Stimulated activated CD8-positive, alpha-beta memory T cell treated with anti-CD3 and anti-CD28 coated beads, Interleukin-2, amount 100 ng/mL, for 1 hour (primary cell): ENCODE measurements around the gene ABCA9.
"Not testable (repeated sequence)": the region's sequence is repeated elsewhere in the genome, so short reads cannot be mapped to it uniquely, and the experiment has no call there.

Source experiments
- DNase-seq, 2 donors: peaks; one replicate each; pipeline ENCODE4 v3.0.0-alpha.2; 2020; ENCODE audit warnings: low read depth in 2 of 2

Gene ABCA9

GRCh38 chr17:69060822-69061221 lies at the start of gene ABCA9:
ABCA9 (minus strand) TSS chr17:69060927; CDS start chr17:69051126, 9,801 bp downstream.
- no peak for DNase-seq

DNA sequence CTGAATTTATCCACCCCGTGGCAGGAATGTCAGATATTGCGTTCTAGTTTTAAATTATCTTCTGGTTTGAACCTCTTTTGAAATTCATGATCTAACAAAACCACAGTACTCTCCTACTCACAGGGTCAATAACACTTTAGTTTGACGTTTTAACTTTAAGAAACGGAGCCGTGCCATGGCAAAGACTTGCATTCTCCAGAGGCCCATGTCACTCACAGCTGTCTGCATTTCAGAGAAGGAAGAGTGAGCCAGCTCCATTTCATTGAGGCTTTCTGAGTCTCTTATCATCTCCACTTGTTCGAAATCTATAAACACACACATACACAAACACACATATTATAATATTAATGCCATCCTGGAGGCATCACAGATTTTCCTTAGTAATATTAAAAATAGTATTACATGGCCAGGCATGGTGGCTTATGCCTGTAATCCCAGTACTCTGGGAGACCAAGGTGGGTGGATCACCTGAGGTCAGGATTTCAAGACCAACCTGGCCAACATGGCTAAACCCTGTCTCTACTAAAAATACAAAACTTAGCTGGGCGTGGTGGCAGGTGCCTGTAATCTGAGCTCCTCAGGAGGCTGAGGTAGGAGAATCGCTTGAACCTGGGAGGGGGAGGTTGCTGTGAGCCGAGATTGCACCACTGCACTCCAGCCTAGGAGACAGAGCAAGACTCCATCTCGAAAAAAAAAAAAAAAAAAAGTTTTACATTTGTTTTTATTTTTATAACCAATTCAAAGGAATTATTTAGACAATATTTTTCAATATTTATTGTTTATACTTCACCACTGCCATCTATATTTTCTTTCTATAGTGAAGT lies 45.4 kb upstream of the ABCA9 start:
- DNase-seq, result no peak

DNA sequence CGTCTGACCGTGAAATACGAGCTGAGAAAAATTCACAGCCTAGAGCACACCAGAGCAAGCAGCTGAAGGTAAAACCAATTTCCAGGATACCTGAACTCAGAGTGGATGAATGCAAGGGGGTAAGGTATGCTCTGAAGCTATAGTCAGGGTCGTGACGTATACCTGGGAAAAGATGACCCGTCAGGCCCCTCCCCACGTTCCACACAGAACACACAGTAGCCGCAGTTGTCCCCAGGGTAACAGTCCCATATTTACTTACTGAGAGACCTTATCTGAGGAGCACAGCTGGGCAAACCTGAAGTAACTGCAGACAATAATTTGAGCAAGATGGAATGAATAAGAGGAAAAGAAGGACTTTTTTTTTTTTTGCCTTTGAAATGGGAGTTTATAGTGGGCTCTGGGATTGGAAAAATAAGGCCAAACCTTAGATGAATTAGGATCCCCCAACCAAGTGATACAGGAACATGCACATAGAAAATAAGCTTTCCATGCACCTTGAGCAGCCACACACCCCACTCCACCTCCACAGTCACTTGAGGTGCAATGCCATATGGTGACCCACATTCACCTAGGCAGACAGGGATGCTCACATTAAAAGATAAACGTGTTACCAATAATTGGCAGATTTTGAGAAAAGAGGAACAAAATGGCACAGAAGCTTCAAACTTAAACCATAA lies 43.0 kb upstream of the ABCA9 start:
- DNase-seq, result no peak

- DNase-seq, result no peak
Measured at GRCh38 chr17:69098625-69099024, 37.9 kb upstream of the ABCA9 start.

DNA sequence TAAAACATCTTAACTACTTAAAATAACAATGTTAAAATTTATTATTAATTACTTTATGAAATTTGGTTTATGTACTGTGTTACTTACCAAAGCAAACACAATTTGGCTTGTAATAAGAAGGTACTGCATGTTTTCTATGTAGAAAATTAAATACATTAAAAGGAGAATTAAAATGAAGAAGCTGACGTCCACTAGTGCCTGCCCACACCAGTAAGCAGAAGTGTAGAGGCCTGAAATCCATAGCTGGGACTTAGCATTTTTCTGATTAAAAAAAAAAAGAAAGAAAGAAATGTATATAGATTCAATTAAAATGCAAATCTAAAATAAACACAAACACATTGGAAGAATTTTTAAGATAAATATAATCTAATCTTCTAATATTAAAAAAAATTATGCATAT lies 35.8 kb upstream of the ABCA9 start:
- no peak for DNase-seq

GRCh38 chr17:69093995-69094394 lies 33.3 kb upstream of the ABCA9 start:
- no peak for DNase-seq

GRCh38 chr17:69093279-69093789 lies 32.6 kb upstream of the ABCA9 start:
- DNase-seq, result no peak

- DNase-seq, result no peak
Measured at GRCh38 chr17:69090365-69090764, 29.6 kb upstream of the ABCA9 start.

GRCh38 chr17:69088643-69089200 lies 28.0 kb upstream of the ABCA9 start:
- no peak for DNase-seq

GRCh38 chr17:69086641-69087040 lies 25.9 kb upstream of the ABCA9 start:
- no peak for DNase-seq

DNA sequence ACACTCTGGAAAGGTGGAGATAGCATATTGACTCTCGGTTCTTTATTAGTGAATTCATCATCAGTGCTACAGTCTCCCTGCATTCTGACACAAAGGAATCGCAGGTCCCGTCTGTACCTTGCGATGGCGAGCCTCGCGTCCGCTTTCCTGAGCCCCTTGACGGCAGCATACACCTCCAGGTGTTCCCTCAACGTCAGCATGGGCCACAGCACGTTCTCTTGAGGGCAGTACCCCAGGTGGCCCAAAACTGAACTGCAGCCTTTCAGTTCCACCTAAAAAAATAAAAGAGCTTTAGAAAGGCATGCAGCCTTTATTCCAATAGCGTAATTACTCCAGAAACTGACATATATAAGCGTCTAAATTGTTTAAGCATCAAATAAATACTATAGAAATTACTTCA lies 24.2 kb upstream of the ABCA9 start:
- DNase-seq, result no peak

DNA sequence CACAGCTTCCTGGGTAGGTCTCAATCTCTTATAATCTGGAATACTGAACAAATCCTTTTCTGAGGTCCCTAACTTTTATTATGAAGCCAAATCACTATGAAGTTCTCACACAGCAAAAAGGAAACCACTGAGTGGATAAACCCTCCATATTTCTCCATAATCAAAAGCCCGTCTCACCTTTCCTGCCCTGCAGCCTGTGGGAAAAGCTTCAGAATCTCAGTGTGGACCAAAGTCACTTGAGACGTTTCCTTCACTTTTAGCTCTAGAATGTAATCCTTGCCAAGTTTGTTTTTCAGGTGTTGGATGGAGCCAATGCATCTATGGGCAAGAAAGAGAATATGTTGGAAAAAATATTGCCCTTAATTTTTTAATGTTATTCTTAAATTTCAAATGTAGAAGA lies 22.0 kb upstream of the ABCA9 start:
- no peak for DNase-seq

GRCh38 chr17:69078864-69079263 lies 18.1 kb upstream of the ABCA9 start:
- no peak for DNase-seq

DNA sequence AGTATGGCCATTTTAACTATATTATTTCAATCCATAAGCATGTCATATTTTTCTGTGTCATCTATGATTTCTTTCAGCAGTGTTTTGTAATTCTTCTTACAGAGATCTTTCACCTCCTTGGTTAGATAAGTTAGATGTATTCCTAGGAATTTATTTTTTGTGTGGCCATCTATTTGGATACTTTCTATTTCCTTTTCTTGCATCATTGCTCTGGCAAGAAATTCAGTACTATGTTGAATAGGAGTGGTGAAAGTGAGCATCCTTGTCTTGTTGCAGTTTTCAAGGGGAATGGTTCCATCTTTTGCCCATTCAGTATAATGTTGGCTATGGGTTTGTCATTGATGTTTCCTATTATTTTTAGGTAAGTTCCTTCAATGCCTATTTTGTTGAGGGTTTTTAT lies 15.1 kb upstream of the ABCA9 start:
- no peak for DNase-seq

DNA sequence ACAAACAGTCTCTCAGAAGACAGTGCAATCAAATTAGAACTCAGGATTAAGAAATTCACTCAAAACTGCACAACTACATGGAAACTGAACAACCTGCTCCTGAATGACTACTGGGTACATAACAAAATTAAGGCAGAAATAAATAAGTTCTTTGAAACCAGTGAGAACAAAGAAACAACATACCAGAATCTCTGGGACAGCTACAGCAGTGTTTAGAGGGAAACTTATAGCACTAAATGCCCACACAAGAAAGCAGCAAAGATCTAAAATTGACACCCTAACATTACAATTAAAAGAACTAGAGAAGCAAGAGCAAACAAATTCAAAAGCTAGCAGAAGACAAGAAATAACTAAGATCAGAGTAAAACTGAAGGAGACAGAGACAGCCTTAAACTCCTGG lies 12.7 kb upstream of the ABCA9 start:
- DNase-seq, result not testable (repeated sequence)

DNA sequence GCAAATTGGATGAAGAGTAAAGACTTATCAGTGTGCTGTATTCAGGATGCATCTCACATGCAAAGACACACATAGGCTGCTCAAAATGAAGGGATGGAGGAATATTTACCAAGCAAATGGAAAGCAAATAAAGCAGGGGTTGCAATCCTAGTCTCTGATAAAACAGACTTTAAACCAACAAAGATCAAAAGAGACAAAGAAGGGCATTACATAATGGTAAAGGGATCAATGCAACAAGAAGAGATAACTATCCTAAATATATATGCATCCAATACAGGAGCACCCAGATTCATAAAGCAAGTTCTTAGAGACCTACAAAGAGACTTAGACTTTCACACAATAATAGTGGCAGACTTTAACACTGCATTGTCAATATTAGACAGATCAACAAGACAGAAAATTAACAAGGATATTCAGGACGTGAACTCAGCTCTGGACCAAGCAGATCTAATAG lies 12.1 kb upstream of the ABCA9 start:
- DNase-seq, result not testable (repeated sequence)

- DNase-seq, result not testable (repeated sequence)
Measured at GRCh38 chr17:69071233-69071586, 10.5 kb upstream of the ABCA9 start.

GRCh38 chr17:69070378-69071232 lies 9.9 kb upstream of the ABCA9 start:
- not testable (repeated sequence) for DNase-seq

- no peak for DNase-seq
Measured at GRCh38 chr17:69069226-69069750, 8.6 kb upstream of the ABCA9 start.

DNA sequence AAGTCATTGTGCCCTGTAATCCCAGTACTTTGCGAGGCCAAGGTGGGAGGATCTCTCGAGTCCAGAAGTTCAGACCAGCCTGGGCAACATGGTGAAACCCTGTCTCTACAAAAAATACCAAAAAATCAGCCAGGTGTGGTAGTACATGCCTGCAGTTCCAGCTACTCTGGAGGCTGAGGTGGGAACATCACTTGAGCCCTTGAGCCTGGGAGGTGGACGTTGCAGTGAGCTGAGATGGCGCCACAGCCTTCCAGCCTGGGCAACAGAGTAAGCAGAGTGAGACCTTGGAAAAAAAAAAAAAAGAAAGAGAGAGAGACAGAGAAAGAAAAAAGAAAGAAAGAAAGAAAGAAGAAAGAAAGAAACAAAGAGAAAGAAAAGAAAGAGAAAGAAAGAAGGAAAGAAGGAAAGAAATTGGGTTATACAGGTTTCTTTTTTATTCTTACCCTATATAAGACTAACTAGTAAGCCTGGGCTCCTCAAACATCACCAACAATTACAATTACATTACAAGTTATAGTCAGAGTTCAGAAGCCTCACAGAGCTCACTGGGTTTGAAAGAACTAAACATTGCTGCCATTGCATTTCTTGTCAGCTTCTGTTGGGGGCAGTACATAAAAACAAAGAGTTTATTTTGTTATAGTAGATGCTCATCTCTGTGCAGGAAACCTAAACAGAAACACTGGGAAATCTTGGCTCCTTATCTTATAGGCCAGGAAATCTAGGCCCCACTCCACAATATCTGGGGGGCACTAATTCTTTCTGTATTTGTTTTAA lies 6.7 kb upstream of the ABCA9 start:
- no peak for DNase-seq

- DNase-seq, result no peak
Measured at GRCh38 chr17:69066482-69066881, 5.8 kb upstream of the ABCA9 start.
